NCI-H1105 (cell line): ENCODE measurements around the gene NKX1-1.
"Not testable (repeated sequence)": the region's sequence is repeated elsewhere in the genome, so short reads cannot be mapped to it uniquely, and the experiment has no call there.

Experiments used
- DNase-seq: peaks from one replicate; lab custom pipeline; 2025; lab: John Stamatoyannopoulos, UW

The NKX1-1 gene

DNA sequence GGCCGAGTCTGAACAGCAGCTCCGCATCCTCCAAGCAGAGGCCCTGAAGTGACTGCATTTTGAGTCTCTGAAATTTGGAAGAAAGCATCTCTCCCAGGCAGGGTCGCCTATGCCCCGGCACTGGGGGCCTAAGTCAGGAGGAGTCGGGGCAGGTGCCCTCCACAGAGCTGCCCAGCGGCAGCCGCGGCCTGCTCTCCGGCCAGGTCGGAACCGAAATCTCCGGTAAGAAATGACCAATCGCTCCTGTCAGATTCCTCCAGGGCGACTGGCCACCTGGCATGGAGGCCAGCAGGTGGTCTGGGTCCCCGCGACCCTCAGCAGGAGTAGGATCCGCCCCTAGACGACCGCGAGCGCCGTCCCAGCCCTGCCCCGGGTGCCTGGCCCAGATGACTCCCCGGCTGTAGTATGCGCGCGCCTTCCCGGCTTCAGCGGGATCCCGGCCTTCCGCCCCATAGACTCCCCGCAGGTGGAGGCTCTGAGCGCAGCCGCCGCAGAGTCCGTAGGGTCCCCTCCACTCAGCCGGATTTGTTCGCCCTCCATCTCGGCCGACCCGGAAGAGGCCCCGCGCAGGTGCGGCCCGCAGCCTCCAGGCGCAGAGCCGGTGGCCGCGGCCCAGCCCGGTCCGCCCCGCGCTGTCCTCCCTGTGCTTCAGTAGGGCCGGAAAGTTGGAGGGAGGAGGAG is 1.5 kb downstream of the NKX1-1 start:
- no peak for DNase-seq

DNA sequence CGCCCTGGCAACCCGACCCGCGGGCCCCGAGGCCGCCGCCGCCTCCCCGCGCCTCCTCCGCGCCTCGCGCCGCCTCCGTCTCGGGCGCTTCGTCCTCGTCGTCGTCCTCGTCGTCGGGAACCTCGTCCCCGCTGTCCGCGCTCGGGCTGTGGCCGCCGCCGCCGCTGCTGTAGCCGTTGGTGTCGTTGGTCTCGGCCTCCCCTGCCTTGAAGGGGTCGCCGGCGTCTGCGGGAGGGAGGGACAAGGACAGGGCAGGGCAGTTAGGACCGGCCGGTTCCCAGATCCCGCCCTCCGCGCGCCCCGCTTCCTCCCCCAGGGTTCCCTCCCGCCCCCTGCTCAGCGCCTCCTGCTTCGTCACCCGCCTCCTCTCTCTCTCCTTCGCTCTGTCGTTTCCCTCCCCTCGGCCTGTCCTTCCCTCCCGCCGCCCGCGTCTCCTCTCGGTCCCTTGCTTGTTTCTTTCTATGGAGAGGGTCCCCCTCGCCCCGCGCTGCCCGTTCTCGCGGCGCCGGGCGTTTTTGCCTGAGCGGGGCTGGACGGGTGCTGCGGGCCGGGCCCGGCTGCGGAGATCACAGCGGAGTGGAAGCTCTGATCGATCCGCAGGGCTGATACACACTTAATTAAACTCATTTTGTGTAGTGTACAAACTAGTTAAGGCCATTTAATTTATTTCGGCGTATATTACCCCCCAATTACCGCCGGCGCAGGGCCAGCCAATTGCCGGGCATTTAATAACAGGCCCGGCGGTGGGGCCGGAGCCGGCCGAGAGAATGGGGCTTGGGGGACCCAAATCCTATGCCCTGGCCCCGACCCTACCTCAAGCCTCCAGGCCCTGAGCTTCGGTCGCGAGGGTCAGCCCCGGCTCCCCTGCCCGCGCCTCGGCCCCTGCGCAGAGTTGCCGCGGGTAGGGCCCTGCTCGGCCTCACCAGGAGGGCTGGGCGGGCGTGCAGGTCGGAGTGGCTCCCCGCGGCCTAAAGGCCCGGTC is 2.4 kb downstream of the NKX1-1 start:
- no peak for DNase-seq

GRCh38 chr4:1403177-1403583 is 3.1 kb downstream of the NKX1-1 start:
- no peak for DNase-seq

DNA sequence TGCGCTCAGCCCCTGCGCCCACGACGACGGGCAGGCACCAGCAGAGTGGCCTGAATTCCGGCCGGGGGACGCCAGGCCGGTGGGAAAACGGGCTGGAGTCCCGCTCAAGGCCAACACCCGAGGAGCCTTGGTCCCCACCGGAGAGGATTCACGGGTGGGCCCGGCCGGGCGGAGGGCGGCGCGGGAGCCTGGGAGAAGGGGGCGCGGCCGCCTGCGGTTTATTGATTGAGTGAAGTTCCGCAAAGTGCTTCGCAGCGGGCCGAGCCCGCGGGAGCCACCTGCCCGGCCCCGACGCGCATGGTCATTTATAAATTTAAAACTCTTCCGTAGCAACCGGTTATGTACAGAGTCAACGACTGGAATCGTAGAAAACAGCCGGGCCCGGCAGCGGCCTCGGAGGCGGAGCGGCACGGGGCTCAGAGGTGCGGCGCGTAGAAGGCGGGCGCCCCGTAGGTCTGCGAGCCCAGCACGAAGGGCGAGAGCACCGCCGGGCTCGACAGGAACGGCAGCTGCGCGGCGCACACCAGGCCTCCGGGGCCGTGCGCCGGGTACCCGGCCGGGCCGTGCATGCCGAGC is 3.6 kb downstream of the NKX1-1 start:
- no peak for DNase-seq

GRCh38 chr4:1402021-1402515 is 4.2 kb downstream of the NKX1-1 start:
- DNase-seq = no peak

- no peak for DNase-seq
These were observed 4.7 kb downstream of the NKX1-1 start for GRCh38 chr4:1401409-1402020.

GRCh38 chr4:1400831-1401408 is 5.3 kb downstream of the NKX1-1 start:
- no peak for DNase-seq

DNA sequence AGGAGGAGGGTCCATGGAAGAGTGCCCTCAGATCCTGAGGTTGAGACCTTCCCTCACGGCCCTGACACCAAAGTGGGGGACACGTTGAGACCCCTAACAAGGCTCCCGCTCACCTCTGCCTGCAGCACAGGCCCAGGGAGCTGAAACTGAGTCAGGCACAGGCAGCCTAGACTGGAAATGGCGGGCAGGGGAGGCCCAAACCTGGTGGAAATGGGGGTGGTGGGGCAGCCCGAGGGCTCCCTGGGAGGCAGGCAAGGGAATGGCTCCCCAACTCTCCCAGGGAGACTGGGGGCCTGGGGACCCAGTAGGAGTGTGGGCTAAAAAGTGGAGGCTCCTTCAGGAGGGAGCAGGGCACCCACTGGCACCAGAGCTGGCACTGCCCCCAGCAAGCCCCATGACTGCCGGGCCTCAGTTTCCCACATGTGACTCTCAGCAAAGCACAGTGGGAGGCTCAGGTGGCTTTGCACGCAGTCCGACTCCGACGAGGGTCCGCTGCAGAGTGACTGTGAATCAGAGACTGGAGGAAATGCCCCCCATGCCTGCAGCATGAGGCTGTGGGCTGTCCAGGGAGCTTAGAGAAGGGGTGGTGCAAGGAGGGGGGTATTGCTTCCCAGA is 5.9 kb downstream of the NKX1-1 start:
- DNase-seq = no peak

DNA sequence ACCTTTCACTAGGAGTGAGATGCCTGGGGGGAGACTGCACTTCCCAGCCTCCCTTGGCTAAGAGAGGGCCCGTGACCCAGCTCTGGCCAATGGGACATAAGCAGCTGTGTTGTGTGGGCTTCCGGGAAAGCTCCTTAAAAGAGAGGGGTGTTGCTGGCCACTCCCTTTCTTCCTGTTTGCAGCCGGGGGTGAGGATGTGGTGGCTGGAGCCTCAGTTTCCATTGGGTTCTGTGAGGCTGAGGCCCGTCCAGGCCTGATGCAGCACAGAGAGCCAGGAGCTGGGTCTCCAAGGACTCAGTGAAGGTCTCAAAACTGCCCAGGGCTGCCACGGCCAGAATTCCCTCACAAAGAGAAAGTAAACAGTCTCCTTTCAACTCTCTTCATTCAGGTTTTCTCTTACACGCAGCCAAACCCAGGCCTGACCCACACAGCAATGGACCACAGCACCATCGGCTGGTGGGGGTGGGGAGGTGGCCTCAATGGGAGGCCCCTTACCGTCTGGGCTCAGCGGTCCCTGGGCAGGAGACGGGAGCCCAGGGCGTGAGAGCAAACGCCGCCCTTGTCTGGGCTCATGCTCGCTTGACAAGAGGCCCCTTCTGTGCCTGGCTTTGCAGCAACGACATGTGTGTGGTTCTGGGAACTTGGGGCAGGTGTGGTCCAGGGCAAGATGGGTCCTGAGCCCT is 6.6 kb downstream of the NKX1-1 start:
- no peak for DNase-seq

DNA sequence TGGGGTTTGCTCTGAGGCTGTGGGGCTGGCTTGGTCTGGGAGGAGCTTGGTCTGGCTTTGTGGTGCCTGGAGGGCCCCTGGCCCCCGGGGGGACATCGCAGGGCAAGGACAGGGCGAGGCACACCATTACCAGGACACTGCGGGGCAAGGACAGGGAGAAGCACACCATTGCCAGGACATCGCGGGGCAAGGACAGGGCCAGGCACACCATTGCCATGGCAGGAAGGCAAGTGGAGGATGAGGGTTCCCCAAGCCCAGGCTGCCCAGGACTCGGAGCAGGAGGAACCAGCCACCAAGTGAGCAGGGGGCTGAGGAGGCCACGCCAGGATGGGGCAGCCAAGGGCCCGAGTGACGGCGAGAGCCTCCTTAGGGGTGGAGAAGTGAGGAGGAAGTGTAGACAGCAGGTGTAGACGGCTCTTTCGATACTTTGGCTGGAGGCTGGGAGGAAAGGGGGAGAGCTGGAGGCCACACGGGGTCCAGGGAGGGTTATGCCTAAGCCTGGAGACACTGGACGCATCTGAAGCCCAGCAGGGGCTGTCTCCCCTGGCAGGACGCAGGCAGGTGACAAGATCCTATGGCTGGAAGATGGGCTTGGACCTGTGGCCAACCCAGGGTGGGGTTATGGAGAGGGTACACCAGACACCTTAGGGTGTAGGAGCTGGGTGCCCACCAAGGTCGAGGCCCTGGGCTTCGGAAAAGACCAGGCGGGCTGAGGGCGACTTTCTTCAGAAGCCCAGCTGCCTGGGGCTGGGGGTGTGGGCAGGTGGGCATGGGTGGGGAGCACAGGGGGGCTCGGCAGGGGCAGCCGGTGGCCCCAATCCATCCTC is 7.3 kb downstream of the NKX1-1 start:
- DNase-seq = no peak

DNA sequence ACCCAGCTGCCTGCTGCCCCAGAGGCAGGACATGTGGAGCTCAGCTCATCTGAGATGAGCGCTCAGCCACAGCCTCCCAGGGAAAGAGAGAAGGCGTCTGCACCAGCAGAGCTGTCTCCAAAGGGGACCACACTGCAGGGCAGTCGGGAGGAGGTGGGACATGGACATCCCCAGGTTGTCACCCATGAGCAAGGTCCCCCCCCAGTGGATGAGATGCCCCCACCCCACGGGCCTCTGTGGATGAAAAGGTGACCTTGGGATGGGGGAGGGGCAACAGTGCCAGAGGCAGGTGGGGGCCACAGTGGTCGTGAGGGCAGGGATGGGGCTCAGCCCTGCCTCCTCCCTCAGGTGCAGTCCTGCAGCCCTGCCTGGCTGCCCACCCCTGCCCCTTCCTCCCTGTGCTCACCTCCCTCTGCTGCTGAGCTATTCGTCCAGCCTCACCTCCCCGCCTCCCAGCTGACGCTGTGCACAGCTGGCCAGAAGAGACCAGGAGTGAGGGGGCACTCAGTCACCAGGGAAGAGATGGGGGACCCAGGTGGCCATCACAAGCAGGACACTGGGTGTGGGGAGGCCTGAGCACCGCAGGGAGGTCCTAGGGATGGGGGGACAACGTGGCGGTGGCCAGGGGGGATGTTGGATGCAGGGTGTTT is 9.3 kb downstream of the NKX1-1 start:
- DNase-seq = no peak

DNA sequence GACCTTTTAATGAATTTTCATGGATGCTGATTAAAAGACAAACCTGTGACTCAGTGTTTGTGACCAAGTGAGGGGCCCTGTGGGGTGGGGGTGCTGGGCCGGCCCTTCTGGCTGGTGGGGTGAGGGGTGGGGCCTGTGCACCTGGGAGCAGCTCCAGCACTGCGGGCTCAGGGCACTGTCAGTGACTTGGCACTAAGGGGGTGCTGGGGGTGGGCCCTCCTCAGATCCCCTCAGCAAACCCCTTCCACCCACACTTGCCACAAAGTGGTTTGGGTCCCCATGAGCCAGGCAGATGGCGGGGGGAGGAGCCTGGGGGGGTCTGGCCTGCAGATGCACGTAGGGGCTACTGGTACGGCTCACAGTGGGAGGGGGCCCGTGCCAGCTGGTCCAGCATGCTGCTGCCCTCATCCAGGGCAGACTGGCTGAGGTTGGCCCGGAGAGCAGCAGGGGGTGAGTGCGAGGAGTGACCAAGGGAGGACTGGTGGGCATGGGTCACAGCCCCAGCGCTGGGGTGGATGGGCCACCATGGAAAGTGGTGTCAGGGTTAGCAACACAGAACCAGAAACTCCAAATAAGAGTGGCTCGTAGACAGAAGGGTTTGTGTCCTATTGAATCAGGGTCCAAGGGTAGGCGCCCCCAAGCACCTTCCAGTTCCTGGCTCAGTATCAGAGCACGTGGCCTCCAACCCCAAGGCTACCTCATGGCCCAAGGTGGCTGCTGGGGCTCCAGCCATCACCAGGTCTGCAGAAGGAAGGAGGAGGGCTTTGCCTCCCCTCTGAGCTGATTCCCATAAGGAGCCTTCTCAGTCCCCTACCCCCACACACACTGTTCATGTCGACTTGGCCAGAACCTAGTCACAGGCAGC is 10.1 kb downstream of the NKX1-1 start:
- no peak for DNase-seq

GRCh38 chr4:1395389-1395820 is 10.8 kb downstream of the NKX1-1 start:
- not testable (repeated sequence) for DNase-seq

GRCh38 chr4:1394554-1395388 is 11.5 kb downstream of the NKX1-1 start:
- not testable (repeated sequence) for DNase-seq

DNA sequence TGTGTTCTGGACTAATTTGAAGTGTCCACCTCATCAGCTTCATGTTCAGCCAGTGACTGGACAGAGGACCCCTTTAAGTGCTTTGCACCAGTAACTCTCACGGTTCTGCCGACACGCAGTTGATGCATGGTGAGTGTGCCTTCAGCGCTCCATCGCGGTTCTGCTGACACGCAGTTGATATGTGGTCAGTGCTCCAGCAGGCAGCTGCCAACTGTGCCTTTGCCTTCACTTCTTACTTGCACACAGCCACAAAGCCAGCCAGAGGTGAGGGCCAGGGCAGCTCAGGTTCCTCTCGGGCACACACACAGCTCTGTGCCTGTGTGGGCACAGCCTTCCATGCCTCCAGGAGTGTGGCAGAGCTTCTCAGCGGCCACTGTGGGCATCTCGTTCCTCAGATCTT is 12.4 kb downstream of the NKX1-1 start:
- DNase-seq = no peak

- not testable (repeated sequence) for DNase-seq
These were observed 12.9 kb downstream of the NKX1-1 start for GRCh38 chr4:1393363-1393762.
